ENCODE results near the gene ENG.

GRCh38 chr9:127858041-127858512 lies 3.6 kb upstream of the ENG start:
- TF ChIP-seq CTCF (IDR thresholded peaks at IDR 0.05) (no peak), TCF7L2 (IDR thresholded peaks at IDR 0.05; ENCODE audit: low read depth, low read length) (no peak)
